ENCODE measurements around the gene F13B. TPM values are rescaled to one million over a fixed set of nuclear protein-coding genes. Genes with fewer than 3 reads are reported as not detected.
"Not testable (repeated sequence)": the region's sequence is repeated elsewhere in the genome, so short reads cannot be mapped to it uniquely, and the experiment has no call there.

F13B gene
- total RNA-seq, 2 donors from 2014 or later = not detected

GRCh38 chr1:197080323-197080722, 13.3 kb upstream of the F13B start:
- Mint-ChIP-seq H3K27ac (no peak overlapping the region), H3K36me3 (ENCODE audit: insufficient read depth in 2 of 2) (peaks cover 20 to 34% of the 10 kb centered on the region in 2 donors), H3K4me1 (ENCODE audit: low read depth) (no peaks in the 10 kb centered on the region), H3K9me3 (peaks cover 10 to 12% of the 10 kb centered on the region in 2 donors), H3K27me3 (ENCODE audit: low read depth) (peaks cover 6% of the 10 kb centered on the region), H3K4me3 (no peak overlapping the region)
- no peak for ATAC-seq (replicated peaks in 1 of 2)
- DNase-seq = no peak

- no peaks in the 10 kb centered on the region for H3K4me1 Mint-ChIP-seq (ENCODE audit: low read depth)
- H3K27me3 Mint-ChIP-seq (ENCODE audit: low read depth) = peaks cover 6% of the 10 kb centered on the region
- no peak overlapping the region for H3K4me3 Mint-ChIP-seq
- peaks cover 6 to 10% of the 10 kb centered on the region in 2 donors for H3K36me3 Mint-ChIP-seq (ENCODE audit: insufficient read depth in 2 of 2)
- DNase-seq = no peak
- H3K27ac Mint-ChIP-seq = no peak overlapping the region
- H3K9me3 Mint-ChIP-seq = peaks cover 7 to 9% of the 10 kb centered on the region in 2 donors
- no peak for ATAC-seq (replicated peaks in 1 of 2)
Measured at GRCh38 chr1:197076585-197076984, 9.5 kb upstream of the F13B start.

GRCh38 chr1:197073978-197074377, 6.9 kb upstream of the F13B start:
- Mint-ChIP-seq H3K27me3 (ENCODE audit: low read depth) (no peaks in the 10 kb centered on the region), H3K4me1 (ENCODE audit: low read depth) (no peaks in the 10 kb centered on the region), H3K36me3 (ENCODE audit: insufficient read depth in 2 of 2) (peaks cover 3 to 4% of the 10 kb centered on the region in 2 donors), H3K9me3 (peaks cover 3 to 5% of the 10 kb centered on the region in 2 donors), H3K27ac (no peak overlapping the region), H3K4me3 (no peak overlapping the region)
- ATAC-seq (replicated peaks in 1 of 2) (no peak), DNase-seq (no peak)

GRCh38 chr1:197067457-197067818, 378 bp upstream of the F13B start:
- no peak for DNase-seq
- no peaks in the 10 kb centered on the region for H3K27me3 Mint-ChIP-seq (ENCODE audit: low read depth)
- H3K27ac Mint-ChIP-seq = no peak overlapping the region
- H3K36me3 Mint-ChIP-seq (ENCODE audit: insufficient read depth in 2 of 2) = peaks cover 3 to 4% of the 10 kb centered on the region in 2 donors
- H3K4me1 Mint-ChIP-seq (ENCODE audit: low read depth) = no peaks in the 10 kb centered on the region
- H3K4me3 Mint-ChIP-seq = no peak overlapping the region
- H3K9me3 Mint-ChIP-seq = peaks cover 3 to 4% of the 10 kb centered on the region in 2 donors
- ATAC-seq (replicated peaks in 1 of 2) = no peak

- H3K4me1 Mint-ChIP-seq (ENCODE audit: low read depth) = no peaks in the 10 kb centered on the region
- peaks cover 3 to 4% of the 10 kb centered on the region in 2 donors for H3K36me3 Mint-ChIP-seq (ENCODE audit: insufficient read depth in 2 of 2)
- ATAC-seq (replicated peaks in 1 of 2) (no peak), DNase-seq (no peak)
- peaks cover 3% of the 10 kb centered on the region in 2 donors for H3K9me3 Mint-ChIP-seq
- no peak overlapping the region for H3K4me3 Mint-ChIP-seq
- no peak overlapping the region for H3K27ac Mint-ChIP-seq
- H3K27me3 Mint-ChIP-seq (ENCODE audit: low read depth) = no peaks in the 10 kb centered on the region
Measured at GRCh38 chr1:197066277-197066676, 783 bp downstream of the F13B start.

- Mint-ChIP-seq H3K9me3 (peaks cover 3% of the 10 kb centered on the region in 2 donors), H3K36me3 (ENCODE audit: insufficient read depth in 2 of 2) (peaks cover 3 to 4% of the 10 kb centered on the region in 2 donors), H3K4me3 (no peak overlapping the region), H3K27me3 (ENCODE audit: low read depth) (no peaks in the 10 kb centered on the region), H3K27ac (no peak overlapping the region), H3K4me1 (ENCODE audit: low read depth) (no peaks in the 10 kb centered on the region)
- ATAC-seq (replicated peaks in 1 of 2) = no peak
- DNase-seq = no peak
Measured at GRCh38 chr1:197065559-197065958, 1.5 kb downstream of the F13B start.

GRCh38 chr1:197063212-197063611, 3.8 kb downstream of the F13B start:
- Mint-ChIP-seq H3K9me3 (no peaks in the 10 kb centered on the region), H3K4me3 (no peak overlapping the region), H3K27ac (no peak overlapping the region), H3K27me3 (ENCODE audit: low read depth) (no peaks in the 10 kb centered on the region), H3K36me3 (ENCODE audit: insufficient read depth in 2 of 2) (no peaks in the 10 kb centered on the region), H3K4me1 (ENCODE audit: low read depth) (no peaks in the 10 kb centered on the region)
- no peak for ATAC-seq (replicated peaks in 1 of 2)
- no peak for DNase-seq

GRCh38 chr1:197062692-197063091, 4.4 kb downstream of the F13B start:
- Mint-ChIP-seq H3K4me1 (ENCODE audit: low read depth) (no peaks in the 10 kb centered on the region), H3K27ac (no peak overlapping the region), H3K27me3 (ENCODE audit: low read depth) (no peaks in the 10 kb centered on the region), H3K4me3 (no peak overlapping the region), H3K9me3 (no peaks in the 10 kb centered on the region), H3K36me3 (ENCODE audit: insufficient read depth in 2 of 2) (no peaks in the 10 kb centered on the region)
- ATAC-seq (replicated peaks in 1 of 2) (no peak), DNase-seq (no peak)

GRCh38 chr1:197049100-197049499, 18.0 kb downstream of the F13B start:
- Mint-ChIP-seq H3K9me3 (peaks cover 0 to 4% of the 10 kb centered on the region in 2 donors), H3K4me3 (no peak overlapping the region), H3K27me3 (ENCODE audit: low read depth) (no peaks in the 10 kb centered on the region), H3K36me3 (ENCODE audit: insufficient read depth in 2 of 2) (no peaks in the 10 kb centered on the region), H3K27ac (no peak overlapping the region), H3K4me1 (ENCODE audit: low read depth) (no peaks in the 10 kb centered on the region)
- DNase-seq = no peak
- ATAC-seq (replicated peaks in 1 of 2) = no peak

- no peak overlapping the region for H3K27ac Mint-ChIP-seq
- no peak for ATAC-seq (replicated peaks in 1 of 2)
- H3K27me3 Mint-ChIP-seq (ENCODE audit: low read depth) = no peaks in the 10 kb centered on the region
- no peaks in the 10 kb centered on the region for H3K36me3 Mint-ChIP-seq (ENCODE audit: insufficient read depth in 2 of 2)
- no peak overlapping the region for H3K4me3 Mint-ChIP-seq
- no peaks in the 10 kb centered on the region for H3K4me1 Mint-ChIP-seq (ENCODE audit: low read depth)
- DNase-seq = no peak
- no peaks in the 10 kb centered on the region for H3K9me3 Mint-ChIP-seq
Measured at GRCh38 chr1:197042676-197043341, 24.3 kb downstream of the F13B start.

GRCh38 chr1:197041486-197042353, 25.3 kb downstream of the F13B start:
- Mint-ChIP-seq H3K4me1 (ENCODE audit: low read depth) (no peaks in the 10 kb centered on the region), H3K9me3 (no peaks in the 10 kb centered on the region), H3K4me3 (no peak overlapping the region), H3K27ac (no peak overlapping the region), H3K36me3 (ENCODE audit: insufficient read depth in 2 of 2) (no peaks in the 10 kb centered on the region), H3K27me3 (ENCODE audit: low read depth) (no peaks in the 10 kb centered on the region)
- DNase-seq (no peak), ATAC-seq (replicated peaks in 1 of 2) (no peak)

- H3K9me3 Mint-ChIP-seq = no peaks in the 10 kb centered on the region
- no peaks in the 10 kb centered on the region for H3K4me1 Mint-ChIP-seq (ENCODE audit: low read depth)
- H3K4me3 Mint-ChIP-seq = no peak overlapping the region
- H3K36me3 Mint-ChIP-seq (ENCODE audit: insufficient read depth in 2 of 2) = no peaks in the 10 kb centered on the region
- no peak overlapping the region for H3K27ac Mint-ChIP-seq
- no peak for ATAC-seq (replicated peaks in 1 of 2)
- DNase-seq = no peak
- H3K27me3 Mint-ChIP-seq (ENCODE audit: low read depth) = peaks cover 6% of the 10 kb centered on the region
Measured at GRCh38 chr1:197036861-197037260, 30.2 kb downstream of the F13B start.

GRCh38 chr1:197034631-197035339, 32.3 kb downstream of the F13B start:
- ATAC-seq (replicated peaks in 1 of 2); H3K9me3 Mint-ChIP-seq; H3K27ac Mint-ChIP-seq; H3K27me3 Mint-ChIP-seq (ENCODE audit: low read depth); DNase-seq; H3K4me1 Mint-ChIP-seq (ENCODE audit: low read depth); H3K4me3 Mint-ChIP-seq; H3K36me3 Mint-ChIP-seq (ENCODE audit: insufficient read depth in 2 of 2): not testable (repeated sequence)

Data from activated T-cell treated with anti-CD3 and anti-CD28 coated beads, Interleukin-2, amount 50 U/mL, for 72 hours (primary cell).